CD4-positive, alpha-beta T cell (primary cell): Measurements from ENCODE around the gene SLC46A3. TPM values are rescaled to one million over a fixed set of nuclear protein-coding genes. Genes with fewer than 3 reads are reported as not detected.

ENCODE experiments used
- ATAC-seq: fragments of 200-7000 bp; cut with Tn5 transposase; one replicate; pipeline ENCODE4 v1.10.0; 2022; ENCODE audit warnings: mild to moderate bottlenecking; ENCODE audit not compliant: poor library complexity
- CTCF ChIA-PET: fragments of 350-600 bp; sonication (Branson Sonifier 250); formaldehyde crosslinking; loops from one replicate; lab custom pipeline; 2021; ENCODE audit warnings: antibody characterized with exemption, inconsistent platforms; lab: Charles Lee
- POLR2A ChIA-PET: fragments of 350-600 bp; sonication (Branson Sonifier 250); formaldehyde crosslinking; loops from one replicate; lab custom pipeline; 2021; ENCODE audit warnings: antibody characterized with exemption, inconsistent platforms; lab: Charles Lee
- DNase-seq, 14 experiments: peaks; one replicate each; pipeline ENCODE4 v3.0.0-alpha.2; 2013 to 2020; ENCODE audit warnings: mixed read lengths in 2 of 14
- H3K27ac ChIP-seq, 2 donors: one replicate each; pipeline versions ENCODE4 v1.5.1 to v1.7.0; 2013; ENCODE audit warnings: low read length in 2 of 2, low read depth in 1 of 2, mild to moderate bottlenecking in 1 of 2
- H3K27me3 ChIP-seq, 2 experiments: 1 replicate in 1 of 2; 2 replicates in 1 of 2; pipeline versions ENCODE4 v1.6.1 to v1.7.0; 2013; ENCODE audit warnings: low read length in 2 of 2, control low read depth in 1 of 2, mild to moderate bottlenecking in 1 of 2, moderate library complexity in 1 of 2; ENCODE audit not compliant: insufficient read depth in 2 of 2, control insufficient read depth in 1 of 2
- H3K36me3 ChIP-seq: one replicate; pipeline ENCODE4 v1.6.1; 2013; ENCODE audit warnings: low read length, control low read depth; ENCODE audit not compliant: insufficient read depth
- H3K4me1 ChIP-seq: one replicate; pipeline ENCODE4 v1.6.1; 2013; ENCODE audit warnings: low read length, control low read depth; ENCODE audit not compliant: insufficient read depth
- H3K4me3 ChIP-seq: one replicate; pipeline ENCODE4 v1.5.1; 2013; ENCODE audit warnings: mild to moderate bottlenecking, low read length, moderate library complexity
- H3K9me3 ChIP-seq, 2 experiments: 1 replicate in 1 of 2; 2 replicates in 1 of 2; pipeline versions ENCODE4 v1.6.1 to v1.7.0; 2013; ENCODE audit warnings: low read length in 2 of 2, mild to moderate bottlenecking in 2 of 2, control low read depth in 1 of 2, moderate library complexity in 1 of 2; ENCODE audit not compliant: control insufficient read depth in 1 of 2, insufficient read depth in 1 of 2
- H3K27ac Mint-ChIP-seq: one replicate; pipeline ENCODE4 v1.8.0; 2020; ENCODE audit warnings: mixed read lengths
- H3K27me3 Mint-ChIP-seq: one replicate; pipeline ENCODE4 v1.8.0; 2021; ENCODE audit warnings: mixed read lengths
- H3K36me3 Mint-ChIP-seq: one replicate; pipeline ENCODE4 v1.8.0; 2021; ENCODE audit warnings: low read depth, mixed read lengths
- H3K4me1 Mint-ChIP-seq: one replicate; pipeline ENCODE4 v1.8.0; 2021; ENCODE audit warnings: low read depth, mixed read lengths
- H3K4me3 Mint-ChIP-seq: one replicate; pipeline ENCODE4 v1.8.0; 2020; ENCODE audit warnings: mild to moderate bottlenecking, mixed read lengths
- H3K9me3 Mint-ChIP-seq: one replicate; pipeline ENCODE4 v1.8.0; 2020; ENCODE audit warnings: mixed read lengths
- CTCF ChIP-seq: fragments of 200-600 bp; IDR thresholded peaks from one replicate; pipeline ENCODE4 v1.8.0; 2022; ENCODE audit warnings: antibody characterized with exemption, mild to moderate bottlenecking
- intact Hi-C, 2 experiments: fragments of 100-400 bp; cut with DNase I in 1 of 2; cut with micrococcal nuclease in 1 of 2; formaldehyde crosslinking; loops; one replicate each; pipeline versions ENCODE4 v1.15.1 to v1.9.0; 2023 to 2025; cut with DNase I, micrococcal nuclease
- total RNA-seq, 174 experiments: library from RNA in 2 of 174; stranded (reverse) in 2 of 174; gene quantifications; one replicate each; pipeline ENCODE4 v1.2.3 and lab custom pipeline; 2021 to 2026

The SLC46A3 gene
- total RNA-seq, 2 experiments from 2014 or later, result 6.3 to 7.4 TPM

GRCh38 chr13:28734906-28735305 is 16.1 kb upstream of the SLC46A3 start:
- H3K9me3 ChIP-seq, result no peaks in the 10 kb centered on the region
- H3K27ac ChIP-seq, result no peak overlapping the region
- H3K4me3 ChIP-seq, result no peak overlapping the region
- ChIA-PET POLR2A (no interaction called here), CTCF (no interaction called here)
- Mint-ChIP-seq H3K4me3 (no peak overlapping the region), H3K36me3 (no peaks in the 10 kb centered on the region), H3K27ac (no peak overlapping the region), H3K4me1 (peaks cover 4% of the 10 kb centered on the region), H3K9me3 (no peaks in the 10 kb centered on the region), H3K27me3 (peaks cover 10% of the 10 kb centered on the region)
- no peaks in the 10 kb centered on the region for H3K4me1 ChIP-seq
- intact Hi-C loops, result no loop called here
- peaks cover 0 to 4% of the 10 kb centered on the region in 2 experiments for H3K27me3 ChIP-seq
- TF ChIP-seq CTCF, result no peak
- ATAC-seq (no peak), DNase-seq (no peak)
- no peaks in the 10 kb centered on the region for H3K36me3 ChIP-seq

DNA sequence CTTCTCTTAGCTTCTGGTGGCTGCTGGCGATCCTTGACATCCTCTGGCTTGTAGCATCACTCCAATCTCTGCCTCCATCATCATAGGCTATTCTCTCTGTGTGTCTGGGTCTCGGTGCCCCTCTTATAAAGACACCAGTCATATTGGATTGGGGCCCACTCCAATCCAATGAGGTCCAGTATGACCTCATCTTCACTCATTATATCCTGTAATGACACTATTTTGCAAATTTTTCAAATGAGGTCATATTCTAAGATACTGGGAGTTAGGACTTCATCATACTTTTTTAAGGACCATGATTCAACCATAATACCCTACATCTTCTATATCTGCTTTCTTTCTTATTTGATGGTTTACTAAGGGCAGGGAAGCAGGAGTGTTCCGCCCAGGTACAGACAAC is 12.0 kb upstream of the SLC46A3 start:
- H3K9me3 Mint-ChIP-seq, result no peaks in the 10 kb centered on the region
- no peaks in the 10 kb centered on the region for H3K4me1 Mint-ChIP-seq
- no peaks in the 10 kb centered on the region for H3K36me3 Mint-ChIP-seq
- DNase-seq (no peak), ATAC-seq (no peak)
- peaks cover 28% of the 10 kb centered on the region for H3K27me3 Mint-ChIP-seq
- Histone ChIP-seq H3K36me3 (no peaks in the 10 kb centered on the region), H3K4me3 (no peak overlapping the region), H3K27ac (no peak overlapping the region), H3K27me3 (peaks cover 0 to 15% of the 10 kb centered on the region in 2 experiments), H3K9me3 (no peaks in the 10 kb centered on the region), H3K4me1 (no peaks in the 10 kb centered on the region)
- ChIA-PET CTCF (no interaction called here), POLR2A (no interaction called here)
- no peak overlapping the region for H3K4me3 Mint-ChIP-seq
- no peak overlapping the region for H3K27ac Mint-ChIP-seq
- no peak for TF ChIP-seq CTCF
- intact Hi-C loops, result no loop called here

- POLR2A ChIA-PET, result no interaction called here
- no peaks in the 10 kb centered on the region for H3K36me3 Mint-ChIP-seq
- no peak for TF ChIP-seq CTCF
Observed at GRCh38 chr13:28729541-28729940, 10.8 kb upstream of the SLC46A3 start.

More at GRCh38 chr13:28729541-28729940, 10.8 kb upstream of the SLC46A3 start:
- no peaks in the 10 kb centered on the region for H3K9me3 ChIP-seq
- CTCF ChIA-PET, result no interaction called here
- Mint-ChIP-seq H3K9me3 (no peaks in the 10 kb centered on the region), H3K4me3 (no peak overlapping the region), H3K27me3 (peaks cover 30% of the 10 kb centered on the region), H3K27ac (no peak overlapping the region), H3K4me1 (no peaks in the 10 kb centered on the region)
- intact Hi-C loops, result no loop called here
- H3K36me3 ChIP-seq, result no peaks in the 10 kb centered on the region
- H3K27me3 ChIP-seq, result peaks cover 0 to 16% of the 10 kb centered on the region in 2 experiments
- ATAC-seq, result no peak
- H3K4me3 ChIP-seq, result no peak overlapping the region
- no peak overlapping the region for H3K27ac ChIP-seq
- H3K4me1 ChIP-seq, result no peaks in the 10 kb centered on the region
- no peak for DNase-seq
